Endometrial microvascular endothelial cells (primary cell): Measurements from ENCODE around the gene HCRTR1. TPM values are rescaled to one million over a fixed set of nuclear protein-coding genes. Genes with fewer than 3 reads are reported as not detected.

Experiments
- in situ Hi-C: cut with HindIII; loops from 2 replicates; pipeline ENCODE4 v1.10.0; 2017; ENCODE audit warnings: low sequenced_read_pairs, low pct_unique_long_range_greater_than_20kb; ENCODE audit errors: inconsistent ontology term
- total RNA-seq: library from RNA; depleted of rRNA; stranded (reverse); fragments of >200 nt; gene quantifications from one replicate; pipeline ENCODE4 v1.2.3, GENCODE V29; 2015; ENCODE audit errors: inconsistent ontology term

HCRTR1 gene
- total RNA-seq, 1 donor from 2014 or later, result not detected

GRCh38 chr1:31593770-31594632, 23.5 kb upstream of the HCRTR1 start:
- in situ Hi-C loops, result no loop called here

GRCh38 chr1:31595836-31596736, 21.4 kb upstream of the HCRTR1 start:
- in situ Hi-C loops, result no loop called here

- in situ Hi-C loops, result no loop called here
These were observed 20.8 kb upstream of the HCRTR1 start for GRCh38 chr1:31596737-31597097.

- in situ Hi-C loops, result no loop called here
These were observed 18.5 kb upstream of the HCRTR1 start for GRCh38 chr1:31598980-31599379.

GRCh38 chr1:31600641-31601040, 16.8 kb upstream of the HCRTR1 start:
- in situ Hi-C loops, result no loop called here

- in situ Hi-C loops, result no loop called here
These were observed 15.4 kb upstream of the HCRTR1 start for GRCh38 chr1:31602081-31602480.

GRCh38 chr1:31605908-31606427, 11.5 kb upstream of the HCRTR1 start:
- in situ Hi-C loops, result no loop called here

GRCh38 chr1:31607360-31607759, 10.1 kb upstream of the HCRTR1 start:
- in situ Hi-C loops, result no loop called here

GRCh38 chr1:31609514-31610118, 7.9 kb upstream of the HCRTR1 start:
- in situ Hi-C loops, result no loop called here

- in situ Hi-C loops, result no loop called here
These were observed 3.0 kb upstream of the HCRTR1 start for GRCh38 chr1:31614414-31615005.

- in situ Hi-C loops, result no loop called here
These were observed 2.1 kb upstream of the HCRTR1 start for GRCh38 chr1:31615414-31615813.

GRCh38 chr1:31615939-31616338, 1.6 kb upstream of the HCRTR1 start:
- in situ Hi-C loops, result no loop called here

GRCh38 chr1:31617916-31618746, 642 bp downstream of the HCRTR1 start:
- in situ Hi-C loops, result no loop called here

GRCh38 chr1:31618916-31619846, 1.7 kb downstream of the HCRTR1 start:
- in situ Hi-C loops, result no loop called here

GRCh38 chr1:31620631-31621497, 3.4 kb downstream of the HCRTR1 start:
- in situ Hi-C loops, result no loop called here

- in situ Hi-C loops, result no loop called here
These were observed 4.0 kb downstream of the HCRTR1 start for GRCh38 chr1:31621498-31621820.
